ENCODE results near the gene VPS37D. TPM values are rescaled to one million over a fixed set of nuclear protein-coding genes. Genes with fewer than 3 reads are reported as not detected.
"Not testable (repeated sequence)": the region's sequence is repeated elsewhere in the genome, so short reads cannot be mapped to it uniquely, and the experiment has no call there.

VPS37D gene, protein sequence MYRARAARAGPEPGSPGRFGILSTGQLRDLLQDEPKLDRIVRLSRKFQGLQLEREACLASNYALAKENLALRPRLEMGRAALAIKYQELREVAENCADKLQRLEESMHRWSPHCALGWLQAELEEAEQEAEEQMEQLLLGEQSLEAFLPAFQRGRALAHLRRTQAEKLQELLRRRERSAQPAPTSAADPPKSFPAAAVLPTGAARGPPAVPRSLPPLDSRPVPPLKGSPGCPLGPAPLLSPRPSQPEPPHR
- total RNA-seq: 1 to 10 TPM; 1.6 to 2.2 TPM

DNA sequence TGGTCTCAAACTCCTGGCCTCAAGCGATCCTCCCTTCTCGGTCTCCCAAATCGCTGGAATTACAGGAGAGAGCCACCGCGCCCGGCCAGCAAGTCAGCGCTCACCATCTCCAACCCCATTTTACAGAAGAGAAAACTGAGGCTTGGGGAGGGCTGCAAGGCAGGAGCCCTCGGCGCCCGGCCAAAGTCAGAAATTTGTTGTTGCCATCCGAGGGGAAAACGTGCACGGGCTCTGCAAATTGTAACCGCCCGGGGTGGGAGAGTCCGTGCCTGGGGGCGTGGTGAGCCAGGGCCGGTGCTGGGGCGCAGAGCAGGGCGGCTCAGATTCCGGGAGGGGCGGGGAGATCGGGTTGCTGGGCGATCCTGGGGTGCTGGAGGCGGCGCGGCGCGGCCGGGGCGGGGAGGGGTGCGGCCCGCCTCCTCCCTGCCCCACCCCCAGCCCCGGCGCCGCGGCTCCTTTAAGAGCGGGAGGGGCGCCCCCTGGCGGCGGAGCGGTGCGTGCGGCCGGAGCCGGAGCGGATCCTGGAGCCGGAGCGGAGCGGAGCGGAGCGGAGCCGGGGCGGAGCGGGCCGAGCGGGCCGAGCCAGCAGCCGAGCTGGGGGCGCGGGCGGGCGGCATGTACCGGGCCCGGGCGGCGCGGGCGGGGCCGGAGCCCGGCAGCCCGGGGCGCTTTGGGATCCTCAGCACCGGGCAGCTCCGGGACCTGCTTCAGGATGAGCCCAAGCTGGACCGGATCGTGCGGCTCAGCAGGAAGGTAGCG, at the start of gene VPS37D:
TSS of gene VPS37D (plus strand) at position 488 of the 759 bp plus-strand sequence. CDS start at position 616, 128 bp downstream.
- TF ChIP-seq, protein P1, sequence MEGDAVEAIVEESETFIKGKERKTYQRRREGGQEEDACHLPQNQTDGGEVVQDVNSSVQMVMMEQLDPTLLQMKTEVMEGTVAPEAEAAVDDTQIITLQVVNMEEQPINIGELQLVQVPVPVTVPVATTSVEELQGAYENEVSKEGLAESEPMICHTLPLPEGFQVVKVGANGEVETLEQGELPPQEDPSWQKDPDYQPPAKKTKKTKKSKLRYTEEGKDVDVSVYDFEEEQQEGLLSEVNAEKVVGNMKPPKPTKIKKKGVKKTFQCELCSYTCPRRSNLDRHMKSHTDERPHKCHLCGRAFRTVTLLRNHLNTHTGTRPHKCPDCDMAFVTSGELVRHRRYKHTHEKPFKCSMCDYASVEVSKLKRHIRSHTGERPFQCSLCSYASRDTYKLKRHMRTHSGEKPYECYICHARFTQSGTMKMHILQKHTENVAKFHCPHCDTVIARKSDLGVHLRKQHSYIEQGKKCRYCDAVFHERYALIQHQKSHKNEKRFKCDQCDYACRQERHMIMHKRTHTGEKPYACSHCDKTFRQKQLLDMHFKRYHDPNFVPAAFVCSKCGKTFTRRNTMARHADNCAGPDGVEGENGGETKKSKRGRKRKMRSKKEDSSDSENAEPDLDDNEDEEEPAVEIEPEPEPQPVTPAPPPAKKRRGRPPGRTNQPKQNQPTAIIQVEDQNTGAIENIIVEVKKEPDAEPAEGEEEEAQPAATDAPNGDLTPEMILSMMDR (IDR thresholded peaks at IDR 0.05): peak; percentile 82 to 98
- Histone ChIP-seq H3K36me3 (no peaks in the 10 kb centered on the region), H3K4me3 (peak within 1 kb of the TSS; percentile 59 to 60), H3K27ac (no peak within 1 kb of the TSS), H3K4me1 (peaks cover 0 to 13% of the 10 kb centered on the region in 2 donors), H3K9me3 (no peaks in the 10 kb centered on the region), H3K27me3 (no peaks in the 10 kb centered on the region)
- peak; percentile 77 for DNase-seq (ENCODE audit: low spot score)

DNA sequence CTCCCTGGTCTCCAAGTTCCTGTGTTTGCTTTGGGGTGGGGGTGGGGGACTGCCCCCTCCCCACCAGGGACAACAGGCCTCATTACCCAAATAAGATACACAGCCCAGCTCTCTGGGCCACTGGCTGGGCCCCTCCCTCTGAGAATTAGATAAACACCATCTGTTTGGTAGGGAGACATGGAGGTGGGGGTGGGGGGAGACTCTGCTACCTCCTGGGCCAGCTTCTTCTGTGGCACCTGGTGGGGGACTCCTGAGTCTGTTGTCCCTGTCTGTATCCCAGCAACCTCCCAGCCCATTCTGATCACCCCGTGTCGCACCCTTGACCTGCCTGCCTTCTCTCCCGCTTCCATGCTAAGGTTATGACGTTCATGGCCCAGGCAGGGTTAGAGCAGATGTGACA, 49.1 kb upstream of the VPS37D start:
- H3K9me3 ChIP-seq: no peaks in the 10 kb centered on the region
- H3K27ac ChIP-seq: no peak overlapping the region
- H3K27me3 ChIP-seq: peaks cover 0 to 6% of the 10 kb centered on the region in 2 donors
- peaks cover 0 to 11% of the 10 kb centered on the region in 2 donors for H3K4me1 ChIP-seq
- H3K4me3 ChIP-seq: no peak overlapping the region
- TF ChIP-seq, protein P1 (IDR thresholded peaks at IDR 0.05): no peak
- no peaks in the 10 kb centered on the region for H3K36me3 ChIP-seq
- DNase-seq (ENCODE audit: low spot score): no peak

DNA sequence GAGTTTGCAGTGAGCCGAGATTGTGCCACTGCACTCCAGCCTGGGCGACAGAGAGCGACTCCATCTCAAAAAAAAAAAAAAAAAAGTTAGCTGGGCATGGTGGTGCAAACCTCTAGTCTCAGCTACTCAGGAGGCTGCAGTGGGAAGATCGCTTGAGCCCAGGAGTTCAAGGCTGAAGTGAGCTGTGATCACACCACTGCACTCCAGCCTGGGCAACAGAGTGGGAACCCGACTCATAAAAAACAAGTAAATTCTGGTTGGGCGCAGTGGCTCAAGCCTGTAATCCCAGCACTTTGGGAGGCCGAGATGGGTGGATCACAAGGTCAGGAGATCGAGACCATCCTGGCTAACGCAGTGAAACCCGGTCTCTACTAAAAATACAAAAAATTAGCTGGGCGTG, 48.2 kb upstream of the VPS37D start:
- H3K4me3 ChIP-seq; H3K9me3 ChIP-seq; H3K27ac ChIP-seq; H3K36me3 ChIP-seq; DNase-seq (ENCODE audit: low spot score): not testable (repeated sequence)
- Histone ChIP-seq H3K4me1 (peaks cover 0 to 20% of the 10 kb centered on the region in 2 donors), H3K27me3 (peaks cover 0 to 12% of the 10 kb centered on the region in 2 donors)

DNA sequence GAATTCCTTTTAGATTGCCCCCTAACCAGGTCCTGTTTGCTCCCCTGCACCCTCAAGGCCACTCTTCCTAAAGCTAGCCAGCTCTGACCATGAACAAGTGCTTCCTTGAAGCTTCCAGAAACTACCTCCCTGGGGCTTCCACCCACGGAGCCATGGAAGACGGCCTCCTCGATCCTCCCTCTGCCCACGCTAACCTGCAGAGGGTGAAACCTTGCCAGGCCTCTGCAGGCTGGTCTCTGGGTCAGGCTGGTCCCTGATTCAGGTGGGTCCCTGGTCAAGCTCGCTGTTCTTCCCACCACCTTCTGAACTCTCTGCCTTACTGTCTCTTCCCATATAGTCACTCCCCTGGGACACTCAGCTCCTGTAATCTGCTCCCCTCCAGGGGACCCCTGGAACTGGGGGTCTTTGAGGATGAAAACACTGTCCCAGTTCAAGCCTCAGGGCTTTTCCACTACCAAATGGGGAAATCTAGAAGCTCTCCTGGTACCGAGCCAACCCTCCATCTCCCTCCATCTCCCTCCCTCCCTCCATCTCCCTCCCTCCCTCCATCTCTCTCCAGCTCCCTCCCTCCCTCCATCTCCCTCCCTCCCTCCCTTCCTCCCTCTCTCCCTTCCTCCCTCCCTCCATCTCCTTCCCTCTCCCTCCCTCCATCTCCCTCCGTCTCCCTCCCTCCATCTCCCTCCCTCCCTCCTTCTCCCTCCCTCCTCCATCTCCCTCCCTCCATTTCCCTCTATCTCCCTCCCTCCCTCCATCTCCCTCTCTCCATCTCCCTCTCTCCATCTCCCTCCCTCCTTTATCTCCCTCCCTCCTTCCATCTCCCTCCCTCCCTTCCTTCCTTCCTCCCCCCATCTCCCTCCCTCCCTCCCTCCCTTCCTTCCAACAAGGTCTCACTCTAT, 46.2 kb upstream of the VPS37D start:
- TF ChIP-seq, protein P1 (IDR thresholded peaks at IDR 0.05): no peak
- peaks cover 7 to 12% of the 10 kb centered on the region in 2 donors for H3K27me3 ChIP-seq
- no peak overlapping the region for H3K27ac ChIP-seq
- H3K4me3 ChIP-seq: no peak overlapping the region
- no peaks in the 10 kb centered on the region for H3K36me3 ChIP-seq
- no peaks in the 10 kb centered on the region for H3K9me3 ChIP-seq
- DNase-seq (ENCODE audit: low spot score): no peak
- H3K4me1 ChIP-seq: peaks cover 0 to 21% of the 10 kb centered on the region in 2 donors

DNA sequence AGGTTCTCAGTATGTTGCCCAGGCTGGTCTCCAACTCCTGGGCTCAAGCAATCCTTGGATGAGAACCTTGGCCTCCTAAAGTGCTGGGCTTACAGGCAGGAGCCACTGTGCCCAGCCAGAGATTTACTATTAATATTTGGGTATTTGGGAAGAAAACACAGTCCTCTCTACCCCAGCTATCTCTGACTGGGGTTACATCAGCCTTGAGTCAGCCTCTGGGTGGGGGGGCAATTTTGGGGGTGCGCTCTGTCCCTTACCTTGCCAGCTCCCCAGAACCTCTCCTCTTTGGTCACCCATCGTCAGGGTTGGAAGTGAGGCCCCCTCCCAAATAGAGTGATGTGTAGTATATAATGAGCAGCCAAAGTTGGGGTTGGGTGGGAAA, 45.1 kb upstream of the VPS37D start:
- no peak overlapping the region for H3K27ac ChIP-seq
- TF ChIP-seq, protein P1 (IDR thresholded peaks at IDR 0.05): no peak
- H3K4me1 ChIP-seq: peaks cover 0 to 21% of the 10 kb centered on the region in 2 donors
- H3K4me3 ChIP-seq: no peak overlapping the region
- no peaks in the 10 kb centered on the region for H3K9me3 ChIP-seq
- no peaks in the 10 kb centered on the region for H3K36me3 ChIP-seq
- H3K27me3 ChIP-seq: peaks cover 7 to 12% of the 10 kb centered on the region in 2 donors
- DNase-seq (ENCODE audit: low spot score): no peak
